IMR-90 (cell line): ENCODE measurements around the gene PARD3. TPM values are rescaled to one million over a fixed set of nuclear protein-coding genes. Genes with fewer than 3 reads are reported as not detected.

ENCODE experiments used
- ATAC-seq: fragments of 200-7000 bp; cut with Tn5 transposase; 2 replicates; pipeline ENCODE4 v1.9.1; 2020; ENCODE audit warnings: low read depth, mild to moderate bottlenecking, moderate library complexity
- BruUV-seq: library from RNA; stranded (reverse); fragments of 400-500 nt; replicated peaks from 2 replicates; lab custom pipeline; 2021; lab: Mats Ljungman, UMichigan
- CTCF ChIA-PET: fragments of 300-600 bp; formaldehyde crosslinking; extraction: SDS; loops from one replicate; lab custom pipeline; 2021; ENCODE audit warnings: antibody characterized with exemption; lab: Yijun Ruan, JAX
- POLR2A ChIA-PET: fragments of 300-600 bp; sonication (Branson Sonifier 250); formaldehyde crosslinking; loops from one replicate; lab custom pipeline; 2022; ENCODE audit warnings: antibody characterized with exemption; ENCODE audit not compliant: unreplicated experiment; lab: Charles Lee
- DNase-seq: peaks from one replicate; pipeline ENCODE4 v3.0.0; 2013
- H2AFZ ChIP-seq: replicated peaks from 2 replicates; pipeline ENCODE3; 2013; ENCODE audit warnings: low read length, mild to moderate bottlenecking; ENCODE audit not compliant: poor library complexity
- H2AK5ac ChIP-seq: 2 replicates; pipeline ENCODE4 v1.6.1; 2013; ENCODE audit warnings: low read depth, low read length, inconsistent platforms
- H2AK9ac ChIP-seq: replicated peaks from 2 replicates; pipeline ENCODE3; 2013; ENCODE audit warnings: mild to moderate bottlenecking, low read depth, low read length, moderate library complexity; ENCODE audit not compliant: poor library complexity
- H2BK120ac ChIP-seq: 2 replicates; pipeline ENCODE4 v1.6.1; 2013; ENCODE audit warnings: low read depth, low read length, inconsistent platforms
- H2BK15ac ChIP-seq: 3 replicates; pipeline ENCODE4 v1.6.1; 2013; ENCODE audit warnings: low read depth, low read length, inconsistent platforms
- H2BK20ac ChIP-seq: 2 replicates; pipeline ENCODE4 v1.6.1; 2013; ENCODE audit warnings: low read depth, mild to moderate bottlenecking, inconsistent platforms, low read length, moderate library complexity
- H2BK5ac ChIP-seq: 2 replicates; pipeline ENCODE4 v1.6.1; 2013; ENCODE audit warnings: mild to moderate bottlenecking, low read depth, low read length, inconsistent platforms; ENCODE audit not compliant: poor library complexity, severe bottlenecking
- H3K14ac ChIP-seq: replicated peaks from 2 replicates; pipeline ENCODE4 v1.6.1; 2013; ENCODE audit warnings: low read depth, low read length, inconsistent platforms
- H3K18ac ChIP-seq: 2 replicates; pipeline ENCODE4 v1.6.1; 2013; ENCODE audit warnings: low read depth, low read length, control low read depth
- H3K23ac ChIP-seq: 2 replicates; pipeline ENCODE4 v1.6.1; 2013; ENCODE audit warnings: low read depth, low read length, inconsistent platforms
- H3K27ac ChIP-seq: 2 replicates; pipeline ENCODE4 v1.5.1; 2013; ENCODE audit warnings: mild to moderate bottlenecking, control low read depth, low read length; ENCODE audit not compliant: insufficient read depth
- H3K27me3 ChIP-seq: 2 replicates; pipeline ENCODE4 v1.6.1; 2013; ENCODE audit warnings: low read length; ENCODE audit not compliant: control insufficient read depth, insufficient read depth
- H3K36me3 ChIP-seq: 2 replicates; pipeline ENCODE4 v1.6.1; 2013; ENCODE audit warnings: low read length, mixed read lengths; ENCODE audit not compliant: control insufficient read depth, insufficient read depth
- H3K4ac ChIP-seq: 2 replicates; pipeline ENCODE4 v1.6.1; 2013; ENCODE audit warnings: low read depth, low read length, inconsistent platforms
- H3K4me1 ChIP-seq: 2 replicates; pipeline ENCODE4 v1.6.1; 2013; ENCODE audit warnings: low read length, mixed read lengths; ENCODE audit not compliant: control insufficient read depth, insufficient read depth
- H3K4me2 ChIP-seq: 2 replicates; pipeline ENCODE4 v1.6.1; 2013; ENCODE audit warnings: low read depth, mild to moderate bottlenecking, control low read depth, low read length, moderate library complexity
- H3K4me3 ChIP-seq: 2 replicates; pipeline ENCODE4 v1.5.1; 2013; ENCODE audit warnings: low read depth, mild to moderate bottlenecking, control low read depth, low read length, moderate library complexity; ENCODE audit not compliant: insufficient read depth
- H3K56ac ChIP-seq: 2 replicates; pipeline ENCODE4 v1.6.1; 2013; ENCODE audit warnings: low read length, inconsistent platforms; ENCODE audit not compliant: insufficient read depth; ENCODE audit errors: extremely low read depth
- H3K79me1 ChIP-seq, 2 experiments: 2 replicates each; pipeline ENCODE4 v1.6.1; 2013; ENCODE audit warnings: low read length in 2 of 2, inconsistent platforms in 1 of 2, low read depth in 1 of 2
- H3K9ac ChIP-seq: 2 replicates; pipeline ENCODE4 v1.6.1; 2013; ENCODE audit warnings: low read depth, low read length, control low read depth
- H3K9me1 ChIP-seq: 2 replicates; pipeline ENCODE4 v1.6.1; 2013; ENCODE audit warnings: low read length, inconsistent platforms; ENCODE audit not compliant: insufficient read depth
- H3K9me3 ChIP-seq: 2 replicates; pipeline ENCODE4 v1.6.1; 2013; ENCODE audit warnings: low read length; ENCODE audit not compliant: control insufficient read depth, insufficient read depth
- H4K20me1 ChIP-seq: 2 replicates; pipeline ENCODE4 v1.6.1; 2013; ENCODE audit warnings: low read length, inconsistent platforms; ENCODE audit not compliant: insufficient read depth
- H4K5ac ChIP-seq: 2 replicates; pipeline ENCODE4 v1.6.1; 2013; ENCODE audit warnings: mild to moderate bottlenecking, low read depth, low read length, control low read depth
- H4K8ac ChIP-seq, 2 experiments: 2 replicates each; pipeline ENCODE4 v1.6.1; 2013; ENCODE audit warnings: low read depth in 2 of 2, low read length in 2 of 2, control low read depth in 1 of 2, inconsistent platforms in 1 of 2
- H4K91ac ChIP-seq: 2 replicates; pipeline ENCODE4 v1.6.1; 2013; ENCODE audit warnings: low read depth, low read length, inconsistent platforms; ENCODE audit not compliant: insufficient read depth
- CHD1 ChIP-seq: IDR thresholded peaks from 2 replicates; pipeline ENCODE4 v1.6.1; 2012; ENCODE audit warnings: low read depth, low read length, improper control_type of control experiment
- MAZ ChIP-seq: IDR thresholded peaks from 2 replicates; pipeline ENCODE4 v1.6.1; 2012; ENCODE audit warnings: low read depth, mild to moderate bottlenecking, low read length, improper control_type of control experiment, moderate library complexity, borderline replicate concordance
- MXI1 ChIP-seq: IDR thresholded peaks from 2 replicates; pipeline ENCODE4 v1.6.1; 2012; ENCODE audit warnings: low read depth, mild to moderate bottlenecking, low read length, moderate library complexity, borderline replicate concordance
- POLR2A ChIP-seq: IDR thresholded peaks from 2 replicates; pipeline ENCODE4 v1.6.1; 2012; ENCODE audit warnings: mild to moderate bottlenecking, low read depth, low read length
- RCOR1 ChIP-seq: IDR thresholded peaks from 2 replicates; pipeline ENCODE4 v1.6.1; 2012; ENCODE audit warnings: mild to moderate bottlenecking, low read length, improper control_type of control experiment; ENCODE audit not compliant: insufficient replicate concordance
- RFX5 ChIP-seq: IDR thresholded peaks from 2 replicates; pipeline ENCODE4 v1.8.0; 2012; ENCODE audit warnings: low read depth, mild to moderate bottlenecking, low read length, moderate library complexity
- WGBS, 2 experiments: methylation state at CpG; one replicate each; pipeline versions ENCODE4 v1.1.5 to v1.1.7; 2013; ENCODE audit warnings: missing lambda C conversion rate in 2 of 2; ENCODE audit not compliant: insufficient read length in 1 of 2; ENCODE audit errors: extremely low coverage in 2 of 2; 5-methylcytosine and 5-hydroxymethylcytosine counted together
- dilution Hi-C: fragments of 300-500 bp; cut with HindIII; formaldehyde crosslinking; loops from one replicate; pipeline ENCODE4 v1.14.3; 2018; ENCODE audit warnings: low sequenced_read_pairs; ENCODE audit not compliant: unreplicated experiment
- in situ Hi-C: fragments of 300-500 bp; cut with MboI; formaldehyde crosslinking; loops from 3 replicates; pipeline ENCODE4 v1.14.3; 2019; ENCODE audit warnings: low sequenced_read_pairs, inconsistent platforms, mixed read lengths
- intact Hi-C: fragments of 100-400 bp; cut with micrococcal nuclease; formaldehyde crosslinking; loops from 2 replicates; pipeline ENCODE4 v1.10.0; 2022
- polyA plus RNA-seq, 3 experiments: library from polyadenylated mRNA; depleted of rRNA; stranded (reverse); fragments of >200 nt; gene quantifications; 2 replicates each; pipeline ENCODE4 v1.2.3, GENCODE V29; 2012; ENCODE audit warnings: low replicate concordance in 1 of 3
- total RNA-seq: library from RNA; depleted of rRNA; stranded (reverse); fragments of >200 nt; gene quantifications from 2 replicates; pipeline ENCODE4 v1.2.3, GENCODE V29; 2012
- TF ChIP-seq, protein P1 (sequence below): fragments of 150-350 bp; IDR thresholded peaks from 2 replicates; pipeline ENCODE4 v1.6.1; 2016; ENCODE audit warnings: low read depth, mild to moderate bottlenecking, low read length, moderate library complexity, borderline replicate concordance

Gene PARD3
- total and polyA plus RNA-seq, 2 of the 4 experiments (the other 2 are of a cell fraction), result 14.6 to 37.5 TPM

GRCh38 chr10:34593930-34594329 is 221.2 kb downstream of the PARD3 start:
- Histone ChIP-seq H3K9me1 (peaks cover 6% of the 10 kb centered on the region), H4K20me1 (peaks cover 4% of the 10 kb centered on the region; the same call in 1 of the 2 replicates), H3K9me3 (no peaks in the 10 kb centered on the region), H3K14ac (no peak overlapping the region), H2AK9ac (no peak overlapping the region), H3K27me3 (no peaks in the 10 kb centered on the region), H2BK5ac (no peak overlapping the region), H4K8ac (no peak overlapping the region), H2BK15ac (no peak overlapping the region), H3K56ac (no peak overlapping the region), H3K27ac (no peak overlapping the region), H3K79me1 (peaks cover 9 to 28% of the 10 kb centered on the region in 2 experiments; a peak in 3 of 4 replicates), H3K4me1 (peaks cover 3% of the 10 kb centered on the region), H2BK20ac (no peak overlapping the region), H3K4ac (no peak overlapping the region), H3K4me3 (no peak overlapping the region), H3K23ac (no peak overlapping the region), H3K9ac (no peak overlapping the region), H3K18ac (no peak overlapping the region), H2BK120ac (no peak overlapping the region), H4K91ac (no peak overlapping the region), H2AK5ac (no peak overlapping the region), H3K4me2 (no peak overlapping the region), H3K36me3 (no peaks in the 10 kb centered on the region), H4K5ac (no peak overlapping the region), H2AFZ (no peak overlapping the region)
- TF ChIP-seq POLR2A (no peak), CHD1 (no peak), MXI1 (no peak), RCOR1 (no peak), RFX5 (no peak), MAZ (no peak)
- TF ChIP-seq, protein P1, sequence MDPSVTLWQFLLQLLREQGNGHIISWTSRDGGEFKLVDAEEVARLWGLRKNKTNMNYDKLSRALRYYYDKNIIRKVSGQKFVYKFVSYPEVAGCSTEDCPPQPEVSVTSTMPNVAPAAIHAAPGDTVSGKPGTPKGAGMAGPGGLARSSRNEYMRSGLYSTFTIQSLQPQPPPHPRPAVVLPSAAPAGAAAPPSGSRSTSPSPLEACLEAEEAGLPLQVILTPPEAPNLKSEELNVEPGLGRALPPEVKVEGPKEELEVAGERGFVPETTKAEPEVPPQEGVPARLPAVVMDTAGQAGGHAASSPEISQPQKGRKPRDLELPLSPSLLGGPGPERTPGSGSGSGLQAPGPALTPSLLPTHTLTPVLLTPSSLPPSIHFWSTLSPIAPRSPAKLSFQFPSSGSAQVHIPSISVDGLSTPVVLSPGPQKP, result no peak
- no CpG with 5 or more reads among the region's 2 CpGs for WGBS, 2 experiments
- dilution Hi-C loops (no loop called here), in situ Hi-C loops (no loop called here), intact Hi-C loops (no loop called here)
- ChIA-PET POLR2A (no interaction called here), CTCF (no interaction called here)
- ATAC-seq, result no peak
- BruUV-seq, result no TSS peak
- no peak for DNase-seq
